Progenitor cell of endocrine pancreas (in vitro differentiated cells): ENCODE data around the gene CEP112. TPM values are rescaled to one million over a fixed set of nuclear protein-coding genes. Genes with fewer than 3 reads are reported as not detected.
A peak's percentile ranks its signal among the peaks of the same experiment; 100 is the strongest.

Experiments
- DNase-seq: peaks from one replicate; pipeline ENCODE4 v3.0.0; 2021; ENCODE audit warnings: low spot score; ENCODE audit not compliant: unreplicated experiment
- H3K27ac Mint-ChIP-seq: 2 replicates; pipeline ENCODE4 v1.8.0; 2021; ENCODE audit warnings: mild to moderate bottlenecking, moderate library complexity, mixed read lengths
- H3K27me3 Mint-ChIP-seq: 2 replicates; pipeline ENCODE4 v1.8.0; 2021; ENCODE audit warnings: mixed read lengths
- H3K36me3 Mint-ChIP-seq: 2 replicates; pipeline ENCODE4 v1.8.0; 2022; ENCODE audit warnings: mixed read lengths; ENCODE audit not compliant: insufficient read depth
- H3K4me1 Mint-ChIP-seq: 2 replicates; pipeline ENCODE4 v1.8.0; 2021; ENCODE audit warnings: low read depth, mixed read lengths
- H3K4me3 Mint-ChIP-seq: 2 replicates; pipeline ENCODE4 v1.8.0; 2021; ENCODE audit warnings: low read depth, mild to moderate bottlenecking, moderate library complexity, mixed read lengths
- H3K9me3 Mint-ChIP-seq: 2 replicates; pipeline ENCODE4 v1.8.0; 2021; ENCODE audit warnings: low read depth, mixed read lengths
- CTCF ChIP-seq: fragments of 200-600 bp; sonication (generic); IDR thresholded peaks from one replicate; pipeline ENCODE4 v1.5.0; 2021; ENCODE audit warnings: antibody characterized with exemption, mild to moderate bottlenecking; ENCODE audit not compliant: unreplicated experiment
- total RNA-seq: library from RNA; stranded (reverse); gene quantifications from 2 replicates; pipeline ENCODE4 v1.2.1, GENCODE V29; 2021

The CEP112 gene
- total RNA-seq, 1 donor from 2014 or later = 24.3 TPM

DNA sequence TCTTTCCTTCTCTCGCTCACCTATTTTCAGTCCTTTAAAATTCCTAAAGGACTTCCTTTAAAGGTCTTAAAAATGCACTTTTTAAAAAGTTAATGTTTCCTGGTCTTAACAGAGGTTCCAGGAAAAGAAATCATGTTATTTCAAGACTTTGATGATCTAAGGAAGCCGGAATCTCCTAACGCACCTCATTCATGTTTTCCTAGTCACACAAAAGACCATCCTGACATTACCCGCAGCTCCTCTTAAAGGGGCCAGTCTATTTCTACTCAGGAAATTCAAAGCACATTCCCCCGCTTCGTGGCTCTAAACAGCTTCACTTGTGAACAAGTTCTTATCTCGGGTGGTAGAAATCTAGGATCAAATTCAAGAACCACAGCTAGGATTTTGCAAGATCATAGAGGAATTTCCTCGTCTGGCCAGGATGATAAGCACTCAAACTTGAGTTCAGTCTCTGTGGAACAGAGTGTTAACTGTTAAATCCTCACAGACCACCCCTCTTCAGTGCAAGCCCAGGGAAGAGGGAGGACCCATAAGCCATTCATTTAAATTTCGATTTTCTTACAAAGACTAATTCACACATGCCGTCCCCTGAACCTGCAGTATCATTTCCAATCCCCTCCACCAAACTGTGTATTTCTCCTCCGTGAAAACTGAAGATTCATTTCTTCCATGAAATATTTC lies 493.4 kb downstream of the CEP112 start:
- H3K4me1 Mint-ChIP-seq = peaks cover 11% of the 10 kb centered on the region
- no peak for DNase-seq

DNA sequence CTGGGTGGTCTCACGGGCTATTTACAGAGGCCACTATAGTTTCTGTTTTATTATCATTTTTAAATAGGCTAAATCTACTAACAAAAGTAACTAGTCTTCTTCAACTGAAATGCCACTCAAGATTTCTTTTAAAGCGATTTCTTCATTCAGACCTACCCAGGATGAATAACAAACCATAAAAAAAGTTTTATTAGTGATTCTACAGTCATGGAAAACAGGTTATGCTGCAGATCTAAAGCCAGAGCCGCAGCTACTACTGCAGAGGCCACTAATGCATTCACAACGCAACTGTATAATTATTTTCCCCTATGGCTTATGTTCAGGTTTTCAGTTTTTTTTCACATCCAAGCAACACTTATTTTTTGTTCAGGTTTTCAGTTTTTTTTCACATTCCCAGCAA lies 494.3 kb downstream of the CEP112 start:
- no peak overlapping the region for H3K27ac Mint-ChIP-seq
- peaks cover 11% of the 10 kb centered on the region for H3K4me1 Mint-ChIP-seq
- DNase-seq = no peak
- no peaks in the 10 kb centered on the region for H3K9me3 Mint-ChIP-seq
- H3K4me3 Mint-ChIP-seq = no peak overlapping the region
- peaks cover 2% of the 10 kb centered on the region for H3K36me3 Mint-ChIP-seq
- H3K27me3 Mint-ChIP-seq = peaks cover 3% of the 10 kb centered on the region
- no peak for TF ChIP-seq CTCF

More for the DNA sequence above, 493.4 kb downstream of the CEP112 start:
- no peak overlapping the region for H3K4me3 Mint-ChIP-seq
- peaks cover 3% of the 10 kb centered on the region for H3K27me3 Mint-ChIP-seq
- no peaks in the 10 kb centered on the region for H3K9me3 Mint-ChIP-seq
- H3K36me3 Mint-ChIP-seq = peaks cover 2% of the 10 kb centered on the region
- no peak for TF ChIP-seq CTCF
- H3K27ac Mint-ChIP-seq = no peak overlapping the region

DNA sequence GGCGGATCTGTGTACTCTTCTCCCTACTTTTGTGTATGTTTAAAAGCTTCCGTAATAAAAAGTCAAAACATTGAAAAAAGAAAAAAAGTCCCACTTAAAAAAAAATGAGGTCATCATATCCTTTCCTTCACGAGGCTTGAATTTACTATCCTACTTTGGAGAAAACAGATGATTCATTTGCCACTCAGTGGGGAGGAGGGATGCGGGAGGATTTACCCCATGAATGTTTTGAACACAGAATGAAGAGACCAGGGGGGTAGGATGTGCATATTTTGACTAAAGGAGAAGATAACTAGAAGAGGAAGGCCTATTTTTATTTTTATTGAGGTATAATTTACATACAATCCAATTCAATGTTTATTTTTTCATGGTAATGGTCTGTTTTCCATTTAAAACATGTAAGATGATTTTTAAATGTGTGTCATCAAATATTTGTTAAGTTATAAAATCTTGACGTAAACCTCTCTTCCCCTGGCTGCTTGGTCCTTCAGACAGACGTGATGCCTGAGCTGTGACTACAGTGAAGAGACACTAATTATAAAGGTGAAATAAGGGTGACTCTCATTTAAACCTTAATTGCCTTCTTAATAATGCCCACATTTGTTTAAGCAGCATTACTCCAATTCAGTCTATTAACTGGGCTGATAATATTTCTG lies 495.1 kb downstream of the CEP112 start:
- Mint-ChIP-seq H3K4me3 (no peak overlapping the region), H3K36me3 (peaks cover 2% of the 10 kb centered on the region), H3K27me3 (peaks cover 3% of the 10 kb centered on the region), H3K27ac (no peak overlapping the region), H3K9me3 (no peaks in the 10 kb centered on the region), H3K4me1 (peaks cover 11% of the 10 kb centered on the region)
- no peak for DNase-seq
- TF ChIP-seq CTCF = no peak

GRCh38 chr17:65694601-65695000 lies 497.3 kb downstream of the CEP112 start:
- H3K4me1 Mint-ChIP-seq = peaks cover 11% of the 10 kb centered on the region
- peaks cover 3% of the 10 kb centered on the region for H3K27me3 Mint-ChIP-seq
- no peaks in the 10 kb centered on the region for H3K9me3 Mint-ChIP-seq
- no peak for DNase-seq
- no peak overlapping the region for H3K4me3 Mint-ChIP-seq
- no peak overlapping the region for H3K27ac Mint-ChIP-seq
- TF ChIP-seq CTCF = no peak
- H3K36me3 Mint-ChIP-seq = no peaks in the 10 kb centered on the region

DNA sequence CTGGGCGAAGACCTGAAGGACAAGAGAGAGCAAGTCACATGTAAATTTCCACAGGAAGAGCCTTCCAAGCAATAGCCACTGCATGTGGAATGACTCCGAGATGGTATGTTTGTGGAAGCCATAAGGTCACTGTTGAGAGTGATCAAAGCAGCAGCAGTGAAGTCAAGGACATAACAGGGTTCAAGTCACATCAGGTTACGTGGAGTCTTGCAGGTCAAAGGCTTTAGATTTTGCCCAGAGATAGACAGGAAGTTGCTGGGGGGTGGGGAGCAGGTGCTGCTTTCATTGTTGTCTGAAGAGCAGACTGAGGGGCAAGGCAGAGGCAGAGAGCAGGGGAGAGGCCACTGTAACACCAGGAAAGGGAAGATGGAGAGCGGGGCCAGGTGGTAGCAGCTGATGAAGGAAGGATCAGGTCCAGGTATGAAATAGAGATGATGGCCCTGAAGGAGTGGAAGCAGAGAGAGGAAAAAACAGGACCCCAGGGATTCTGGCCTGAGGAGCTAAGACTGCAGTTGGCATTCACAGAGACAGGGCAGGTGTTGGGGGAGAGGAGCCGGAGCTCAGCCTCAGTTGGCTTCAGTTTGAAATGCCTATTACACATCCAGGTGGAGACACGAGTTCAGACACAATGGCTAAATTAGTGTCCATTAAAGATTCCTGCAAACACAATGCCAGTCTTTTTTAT lies 501.2 kb downstream of the CEP112 start:
- Mint-ChIP-seq H3K27me3 (no peaks in the 10 kb centered on the region), H3K4me1 (no peaks in the 10 kb centered on the region), H3K27ac (peak overlapping the region; percentile 29), H3K9me3 (no peaks in the 10 kb centered on the region), H3K36me3 (no peaks in the 10 kb centered on the region), H3K4me3 (no peak overlapping the region)
- no peak for TF ChIP-seq CTCF
- no peak for DNase-seq
